HUDEP-2 (cell line): Measurements from ENCODE around the gene DPP6.
"Not testable (repeated sequence)": the region's sequence is repeated elsewhere in the genome, so short reads cannot be mapped to it uniquely, and the experiment has no call there.

Experiments
- DNase-seq, 76 experiments: peaks; one replicate each; lab custom pipeline; 2025; ENCODE audit not compliant: unreplicated experiment in 76 of 76; lab: John Stamatoyannopoulos, UW

DPP6 gene

GRCh38 chr7:154146707-154147038 is 94.5 kb downstream of the DPP6 start:
- DNase-seq = not testable (repeated sequence)

- DNase-seq = not testable (repeated sequence)
Observed at GRCh38 chr7:154148791-154149516, 96.8 kb downstream of the DPP6 start.

- not testable (repeated sequence) for DNase-seq
Observed at GRCh38 chr7:154150656-154151055, 98.5 kb downstream of the DPP6 start.

GRCh38 chr7:154151306-154151705 is 99.1 kb downstream of the DPP6 start:
- DNase-seq = not testable (repeated sequence)

- not testable (repeated sequence) for DNase-seq
Observed at GRCh38 chr7:154155928-154156327, 103.7 kb downstream of the DPP6 start.

- DNase-seq = not testable (repeated sequence)
Observed at GRCh38 chr7:154162921-154163320, 110.7 kb downstream of the DPP6 start.

- not testable (repeated sequence) for DNase-seq
Observed at GRCh38 chr7:154163642-154164041, 111.4 kb downstream of the DPP6 start.

GRCh38 chr7:154167051-154167450 is 114.9 kb downstream of the DPP6 start:
- no peak for DNase-seq

GRCh38 chr7:154167807-154168206 is 115.6 kb downstream of the DPP6 start:
- DNase-seq = no peak

- DNase-seq = no peak
Observed at GRCh38 chr7:154171422-154171821, 119.2 kb downstream of the DPP6 start.

- no peak for DNase-seq
Observed at GRCh38 chr7:154172236-154172635, 120.0 kb downstream of the DPP6 start.

GRCh38 chr7:154177584-154177983 is 125.4 kb downstream of the DPP6 start:
- no peak for DNase-seq

- DNase-seq = no peak
Observed at GRCh38 chr7:154178895-154179294, 126.7 kb downstream of the DPP6 start.

- DNase-seq = no peak
Observed at GRCh38 chr7:154183482-154183881, 131.3 kb downstream of the DPP6 start.

GRCh38 chr7:154183946-154184345 is 131.7 kb downstream of the DPP6 start:
- DNase-seq = no peak

- no peak for DNase-seq
Observed at GRCh38 chr7:154186811-154187210, 134.6 kb downstream of the DPP6 start.

- DNase-seq = no peak
Observed at GRCh38 chr7:154188330-154188729, 136.1 kb downstream of the DPP6 start.

GRCh38 chr7:154195266-154195665 is 143.1 kb downstream of the DPP6 start:
- no peak for DNase-seq

GRCh38 chr7:154198481-154198880 is 146.3 kb downstream of the DPP6 start:
- no peak for DNase-seq

- no peak for DNase-seq
Observed at GRCh38 chr7:154200241-154200640, 148.0 kb downstream of the DPP6 start.

- DNase-seq = no peak
Observed at GRCh38 chr7:154202002-154202401, 149.8 kb downstream of the DPP6 start.

GRCh38 chr7:154204046-154204445 is 151.8 kb downstream of the DPP6 start:
- no peak for DNase-seq

- no peak for DNase-seq
Observed at GRCh38 chr7:154212861-154213260, 160.7 kb downstream of the DPP6 start.
